Osteocyte (in vitro differentiated cells): ENCODE results near the gene SAMHD1. TPM values are rescaled to one million over a fixed set of nuclear protein-coding genes. Genes with fewer than 3 reads are reported as not detected.
"Not testable (repeated sequence)": the region's sequence is repeated elsewhere in the genome, so short reads cannot be mapped to it uniquely, and the experiment has no call there.

ENCODE experiments used
- DNase-seq: peaks from one replicate; pipeline ENCODE4 v3.0.0; 2021; ENCODE audit warnings: mixed read lengths; ENCODE audit not compliant: unreplicated experiment; ENCODE audit errors: extremely low spot score
- H3K27ac Mint-ChIP-seq: one replicate; pipeline ENCODE4 v1.8.0; 2021; ENCODE audit warnings: mild to moderate bottlenecking, mixed read lengths; ENCODE audit not compliant: unreplicated experiment
- H3K27me3 Mint-ChIP-seq: one replicate; pipeline ENCODE4 v1.8.0; 2021; ENCODE audit warnings: mixed read lengths; ENCODE audit not compliant: unreplicated experiment
- H3K36me3 Mint-ChIP-seq: one replicate; pipeline ENCODE4 v1.8.0; 2021; ENCODE audit warnings: mixed read lengths; ENCODE audit not compliant: unreplicated experiment
- H3K4me1 Mint-ChIP-seq: one replicate; pipeline ENCODE4 v1.8.0; 2021; ENCODE audit warnings: mixed read lengths; ENCODE audit not compliant: unreplicated experiment
- H3K4me3 Mint-ChIP-seq: one replicate; pipeline ENCODE4 v1.8.0; 2021; ENCODE audit warnings: mild to moderate bottlenecking, moderate library complexity, mixed read lengths; ENCODE audit not compliant: unreplicated experiment
- H3K9me3 Mint-ChIP-seq: one replicate; pipeline ENCODE4 v1.8.0; 2021; ENCODE audit warnings: mixed read lengths; ENCODE audit not compliant: unreplicated experiment
- CTCF ChIP-seq: fragments of 200-600 bp; sonication (generic); IDR thresholded peaks from 2 replicates; pipeline ENCODE4 v1.5.0; 2021; ENCODE audit warnings: antibody characterized with exemption, mild to moderate bottlenecking, moderate library complexity
- long read RNA-seq: library from polyadenylated mRNA; unstranded; transcript quantifications from one replicate; pipeline ENCODE4 v2.0.0, GENCODE V29; 2021
- total RNA-seq: library from RNA; stranded (reverse); gene quantifications from 2 replicates; pipeline ENCODE4 v1.2.1, GENCODE V29; 2021

The SAMHD1 gene
- total RNA-seq: 16.2 and 19.5 TPM in 2 replicates
- long read RNA-seq, full-length matches to known transcripts: 29 of 48 reads
- long read RNA-seq, partial matches to known transcripts: 6 of 48 reads
- long read RNA-seq, other reads (novel, unspliced or antisense): 13 of 48 reads

- H3K27me3 Mint-ChIP-seq: no peaks in the 10 kb centered on the region
- no peaks in the 10 kb centered on the region for H3K36me3 Mint-ChIP-seq
- peak within 1 kb of the TSS; percentile 93 for H3K4me3 Mint-ChIP-seq
- H3K9me3 Mint-ChIP-seq: no peaks in the 10 kb centered on the region
- peak within 1 kb of the TSS; percentile 85 for H3K27ac Mint-ChIP-seq
- peak; percentile 97 for DNase-seq
- H3K4me1 Mint-ChIP-seq: peaks cover 23% of the 10 kb centered on the region
- TF ChIP-seq CTCF: no peak
Observed at GRCh38 chr20:36951198-36951978, at the start of gene SAMHD1. TSS of gene SAMHD1 (minus strand) at chr20:36951708. CDS start at chr20:36951643, 65 bp downstream.

GRCh38 chr20:37000171-37000570 is 48.7 kb upstream of the SAMHD1 start:
- H3K36me3 Mint-ChIP-seq: peaks cover 18% of the 10 kb centered on the region
- H3K9me3 Mint-ChIP-seq, H3K4me3 Mint-ChIP-seq, H3K27me3 Mint-ChIP-seq, H3K27ac Mint-ChIP-seq, DNase-seq, H3K4me1 Mint-ChIP-seq: not testable (repeated sequence)

- H3K4me3 Mint-ChIP-seq: no peak overlapping the region
- TF ChIP-seq CTCF: no peak
- no peaks in the 10 kb centered on the region for H3K9me3 Mint-ChIP-seq
- no peak overlapping the region for H3K27ac Mint-ChIP-seq
- no peaks in the 10 kb centered on the region for H3K4me1 Mint-ChIP-seq
- H3K36me3 Mint-ChIP-seq: peaks cover 27% of the 10 kb centered on the region
- no peak for DNase-seq
- no peaks in the 10 kb centered on the region for H3K27me3 Mint-ChIP-seq
Observed at GRCh38 chr20:36998652-36999051, 47.1 kb upstream of the SAMHD1 start.

- Mint-ChIP-seq H3K4me1 (no peaks in the 10 kb centered on the region), H3K27me3 (no peaks in the 10 kb centered on the region), H3K36me3 (peaks cover 22% of the 10 kb centered on the region), H3K27ac (no peak overlapping the region), H3K9me3 (peaks cover 8% of the 10 kb centered on the region), H3K4me3 (no peak overlapping the region)
- TF ChIP-seq CTCF: no peak
- no peak for DNase-seq
Observed at GRCh38 chr20:36997121-36997520, 45.6 kb upstream of the SAMHD1 start.

- not testable (repeated sequence) for DNase-seq, H3K4me3 Mint-ChIP-seq, H3K4me1 Mint-ChIP-seq, H3K9me3 Mint-ChIP-seq, H3K27me3 Mint-ChIP-seq, H3K27ac Mint-ChIP-seq
- H3K36me3 Mint-ChIP-seq: peaks cover 19% of the 10 kb centered on the region
Observed at GRCh38 chr20:36994221-36994620, 42.7 kb upstream of the SAMHD1 start.

- Mint-ChIP-seq H3K36me3 (peaks cover 19% of the 10 kb centered on the region), H3K27me3 (no peaks in the 10 kb centered on the region), H3K27ac (no peak overlapping the region), H3K4me3 (no peak overlapping the region), H3K4me1 (no peaks in the 10 kb centered on the region), H3K9me3 (peaks cover 8% of the 10 kb centered on the region)
- no peak for TF ChIP-seq CTCF
- DNase-seq: no peak
Observed at GRCh38 chr20:36992802-36993334, 41.4 kb upstream of the SAMHD1 start.
